ENCODE measurements around the gene DIS3L2.
"Not testable (repeated sequence)": the region's sequence is repeated elsewhere in the genome, so short reads cannot be mapped to it uniquely, and the experiment has no call there.

The DIS3L2 gene

DNA sequence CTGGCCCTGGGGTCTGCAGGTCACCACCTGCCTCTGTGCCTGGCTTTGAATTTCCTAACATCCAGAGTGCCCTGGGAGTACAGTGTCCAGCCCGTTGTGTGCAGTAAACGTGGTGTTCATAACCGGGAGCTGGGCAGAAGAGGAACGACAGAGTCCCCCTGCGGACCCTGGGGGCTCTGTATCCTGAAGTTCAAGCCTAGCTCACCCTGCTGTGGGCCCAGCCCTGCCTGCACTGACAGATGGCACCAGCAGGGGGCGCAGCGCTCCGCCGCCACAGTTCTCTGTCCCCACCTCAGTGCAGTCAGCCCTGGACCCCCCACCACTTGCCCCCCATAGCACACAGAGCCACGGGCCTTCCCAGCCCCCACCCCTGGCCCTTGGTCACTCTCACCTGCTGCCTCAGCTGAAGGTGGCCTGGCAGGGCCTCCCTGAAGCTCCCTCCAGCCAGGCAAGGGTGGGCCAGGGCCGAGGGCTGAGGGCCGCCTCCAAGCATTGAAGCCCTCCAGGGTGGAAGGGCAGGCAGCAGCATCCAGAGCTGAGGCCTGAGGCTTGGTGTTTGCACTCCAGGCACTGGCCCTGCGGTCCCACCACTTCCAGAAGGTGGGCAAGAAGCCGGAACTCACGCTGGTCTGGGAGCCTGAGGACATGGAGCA lies 373.8 kb downstream of the DIS3L2 start:
- TF ChIP-seq CTCF (IDR thresholded peaks at IDR 0.05; ENCODE audit: control extremely low read depth, extremely low read depth, low read depth, missing control alignments): peak; percentile 10
- POLR2A ChIA-PET; DNase-seq (ENCODE audit: extremely low spot score): not testable (repeated sequence)
- CTCF ChIA-PET: interaction anchor here (0.9 to 2.2 kb wide), 9 partner anchors 13 to 442 kb away, joined by 3 to 6 read pairs (median 4); no protein-coding TSS in a partner anchor

DNA sequence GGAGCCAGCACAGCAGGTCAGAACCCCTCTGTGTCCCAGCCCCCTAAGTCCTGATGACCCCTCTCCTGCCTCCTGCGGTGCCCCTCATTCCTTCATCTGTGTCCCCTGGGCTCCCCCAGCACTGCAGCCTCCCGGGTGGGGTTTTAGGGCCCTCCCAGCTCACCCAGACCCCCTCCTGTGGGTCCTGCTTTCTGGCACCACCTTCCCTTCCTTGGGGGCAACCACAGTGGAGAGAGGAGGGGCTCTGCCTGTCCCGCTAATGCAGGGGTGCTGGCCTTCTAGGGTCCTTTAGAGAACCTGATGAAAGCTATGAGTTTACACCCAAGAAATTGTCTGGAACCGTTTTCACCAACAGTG lies 374.3 kb downstream of the DIS3L2 start:
- POLR2A ChIA-PET: no interaction called here
- no peak for TF ChIP-seq CTCF (IDR thresholded peaks at IDR 0.05; ENCODE audit: control extremely low read depth, extremely low read depth, low read depth, missing control alignments)
- CTCF ChIA-PET: interaction anchor here (0.9 to 2.2 kb wide), 12 partner anchors 8 to 443 kb away, joined by 3 to 6 read pairs (median 4); no protein-coding TSS in a partner anchor

GRCh38 chr2:232336241-232336736 lies 374.8 kb downstream of the DIS3L2 start:
- CTCF ChIA-PET: interaction anchor here (0.9 to 2.2 kb wide), 10 partner anchors 8 to 435 kb away, joined by 3 to 6 read pairs (median 4); no protein-coding TSS in a partner anchor
- DNase-seq (ENCODE audit: extremely low spot score): no peak

More for the DNA sequence above, 374.3 kb downstream of the DIS3L2 start:
- DNase-seq (ENCODE audit: extremely low spot score): no peak

GRCh38 chr2:232336981-232337720 lies 375.6 kb downstream of the DIS3L2 start:
- ChIA-PET POLR2A (no interaction called here), CTCF (interaction anchor here (1.3 to 1.5 kb wide), 4 partner anchors 8 to 415 kb away, joined by 3 to 4 read pairs (median 4); no protein-coding TSS in a partner anchor)
- no peak for TF ChIP-seq CTCF (IDR thresholded peaks at IDR 0.05; ENCODE audit: control extremely low read depth, extremely low read depth, low read depth, missing control alignments)
- no peak for DNase-seq (ENCODE audit: extremely low spot score)

More at GRCh38 chr2:232336241-232336736, 374.8 kb downstream of the DIS3L2 start:
- POLR2A ChIA-PET: no interaction called here
- no peak for TF ChIP-seq CTCF (IDR thresholded peaks at IDR 0.05; ENCODE audit: control extremely low read depth, extremely low read depth, low read depth, missing control alignments)

GRCh38 chr2:232338094-232338758 lies 376.7 kb downstream of the DIS3L2 start:
- POLR2A ChIA-PET; DNase-seq (ENCODE audit: extremely low spot score); CTCF ChIA-PET: not testable (repeated sequence)

GRCh38 chr2:232338759-232339106 lies 377.2 kb downstream of the DIS3L2 start:
- CTCF ChIA-PET: no interaction called here
- POLR2A ChIA-PET: no interaction called here
- no peak for TF ChIP-seq CTCF (IDR thresholded peaks at IDR 0.05; ENCODE audit: control extremely low read depth, extremely low read depth, low read depth, missing control alignments)
- DNase-seq (ENCODE audit: extremely low spot score): no peak
